ENCODE results near the gene ALDH16A1.
"Not testable (repeated sequence)": the region's sequence is repeated elsewhere in the genome, so short reads cannot be mapped to it uniquely, and the experiment has no call there.

ALDH16A1 gene

GRCh38 chr19:49465371-49465770, 12.3 kb downstream of the ALDH16A1 start:
- no peak for DNase-seq (ENCODE audit: low read depth)

DNA sequence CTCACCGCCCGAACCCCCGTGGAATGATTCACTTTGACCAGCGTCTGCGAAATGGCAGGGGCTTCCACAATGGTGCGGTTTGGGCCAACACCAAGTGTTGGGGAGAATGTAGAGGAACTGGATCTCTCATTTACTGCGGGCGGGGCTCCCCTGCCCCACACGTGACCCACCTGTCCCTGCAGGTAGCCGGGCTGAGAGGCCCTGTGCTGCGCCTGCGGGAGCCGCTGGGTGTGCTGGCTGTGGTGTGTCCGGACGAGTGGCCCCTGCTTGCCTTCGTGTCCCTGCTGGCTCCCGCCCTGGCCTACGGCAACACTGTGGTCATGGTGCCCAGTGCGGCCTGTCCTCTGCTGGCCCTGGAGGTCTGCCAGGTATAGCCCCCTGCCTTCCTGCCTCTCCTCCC, 15.2 kb downstream of the ALDH16A1 start:
- DNase-seq (ENCODE audit: low read depth) = no peak

GRCh38 chr19:49468746-49469447, 15.9 kb downstream of the ALDH16A1 start:
- DNase-seq (ENCODE audit: low read depth) = peak; percentile 79

DNA sequence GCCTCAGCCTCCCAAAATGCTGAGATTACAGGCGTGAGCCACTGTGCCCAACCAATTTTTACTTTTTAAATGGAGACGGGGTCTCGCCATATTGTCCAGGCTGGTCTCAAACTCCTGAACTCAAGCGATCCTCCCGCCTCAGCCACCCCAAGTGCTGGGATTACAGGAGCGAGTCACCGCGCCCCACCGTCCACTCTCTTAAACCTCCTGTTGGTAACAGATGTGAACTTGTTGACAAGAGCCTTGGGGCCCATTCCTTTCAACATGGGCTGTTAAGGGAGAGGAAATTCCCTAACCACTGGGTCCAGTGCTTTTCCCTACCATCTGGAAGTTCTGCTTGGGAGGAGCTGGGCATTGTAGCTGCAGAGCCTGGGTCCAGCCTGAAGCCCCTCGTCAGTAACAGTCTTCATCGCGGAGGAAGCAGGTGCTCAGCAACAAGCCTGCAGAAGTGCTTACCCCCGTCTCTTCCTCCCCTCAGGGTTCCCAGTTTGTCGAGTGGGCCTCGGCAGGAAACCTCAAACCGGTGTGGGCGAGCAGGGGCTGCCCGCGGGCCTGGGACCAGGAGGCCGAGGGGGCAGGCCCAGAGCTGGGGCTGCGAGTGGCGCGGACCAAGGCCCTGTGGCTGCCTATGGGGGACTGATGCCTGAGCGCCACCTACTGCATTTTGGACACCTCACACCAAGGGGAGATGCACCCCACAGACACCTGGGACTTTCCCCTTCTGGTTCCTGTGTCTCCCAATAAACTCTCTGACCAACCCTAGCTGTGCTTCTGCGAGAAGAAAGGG, 17.0 kb downstream of the ALDH16A1 start:
- DNase-seq (ENCODE audit: low read depth) = peak; percentile 63

GRCh38 chr19:49470615-49470978, 17.6 kb downstream of the ALDH16A1 start:
- no peak for DNase-seq (ENCODE audit: low read depth)

DNA sequence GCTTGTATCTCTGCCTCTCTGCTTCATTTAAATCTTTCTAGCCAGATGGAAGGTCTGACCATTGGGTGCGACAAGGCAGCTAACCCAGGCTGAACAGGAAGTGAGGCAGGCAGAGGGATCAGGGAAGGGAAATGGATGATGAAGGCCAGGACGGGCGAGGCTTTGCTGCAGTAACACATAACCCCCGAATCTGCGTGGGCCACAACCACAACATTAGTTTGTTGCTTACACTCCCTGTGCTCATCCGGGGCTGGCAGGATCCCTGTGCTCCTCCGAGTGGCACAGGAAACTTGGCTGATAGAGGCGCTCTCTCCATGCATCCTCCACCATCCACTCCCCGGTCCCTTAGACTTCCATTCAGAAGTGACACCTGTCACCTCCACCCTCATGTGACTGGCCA, 19.9 kb downstream of the ALDH16A1 start:
- no peak for DNase-seq (ENCODE audit: low read depth)

- DNase-seq (ENCODE audit: low read depth) = not testable (repeated sequence)
Observed at GRCh38 chr19:49473501-49473867, 20.5 kb downstream of the ALDH16A1 start.

GRCh38 chr19:49473868-49474541, 21.0 kb downstream of the ALDH16A1 start, which contains the start of gene FLT3LG:
Gene FLT3LG, plus strand, starts transcription at chr19:49474215. Its CDS starts 425 bp downstream, at chr19:49474640.
- peak; percentile 87 for DNase-seq (ENCODE audit: low read depth)

DNA sequence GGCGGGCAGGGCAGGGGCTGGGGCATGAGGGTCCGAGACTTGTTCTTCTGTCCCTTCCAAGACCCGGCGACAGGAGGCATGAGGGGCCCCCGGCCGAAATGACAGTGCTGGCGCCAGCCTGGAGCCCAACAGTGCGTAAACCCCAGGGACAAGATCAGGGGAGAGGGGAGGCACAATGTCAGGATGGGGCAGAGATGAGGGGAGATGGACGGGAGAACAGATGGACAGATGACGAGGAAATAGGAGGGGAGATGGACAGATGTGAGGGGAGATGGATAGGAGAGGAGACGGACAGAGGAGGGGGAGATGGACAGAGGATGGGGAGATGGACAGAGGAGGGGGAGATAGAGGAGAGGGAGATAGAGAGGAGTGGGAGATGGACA, 21.5 kb downstream of the ALDH16A1 start:
- no peak for DNase-seq (ENCODE audit: low read depth)

DNA sequence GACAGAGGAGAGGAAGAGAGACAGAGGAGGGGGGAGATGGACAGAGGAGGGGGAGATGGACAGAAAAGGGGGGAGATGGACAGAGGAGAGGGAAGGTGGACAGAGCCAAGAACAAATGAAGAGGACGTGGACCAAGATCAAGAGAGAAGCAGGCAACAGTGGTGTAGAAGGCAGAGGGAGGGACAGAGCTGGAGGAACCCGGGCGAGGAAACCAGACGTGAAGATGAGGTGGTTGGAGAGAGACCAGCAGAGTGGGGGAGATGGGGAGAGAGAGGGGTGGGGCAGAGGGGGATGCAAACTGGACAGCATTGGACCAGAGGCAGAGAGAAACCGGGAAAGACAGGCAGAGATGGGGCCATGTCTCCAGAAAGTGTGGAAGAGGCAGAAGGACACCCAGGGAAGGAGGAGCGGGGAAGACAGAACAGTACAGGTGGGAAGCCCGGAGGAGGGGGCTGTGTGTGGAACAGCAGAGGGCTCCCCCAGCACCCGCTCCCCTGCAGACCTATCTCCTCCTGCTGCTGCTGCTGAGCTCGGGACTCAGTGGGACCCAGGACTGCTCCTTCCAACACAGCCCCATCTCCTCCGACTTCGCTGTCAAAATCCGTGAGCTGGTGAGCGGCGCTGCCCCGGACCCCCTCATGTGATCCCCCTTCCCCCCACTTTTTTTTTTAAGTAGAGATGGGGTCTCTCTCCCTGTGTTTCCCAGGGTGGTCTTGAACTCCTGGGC, 22.3 kb downstream of the ALDH16A1 start:
- no peak for DNase-seq (ENCODE audit: low read depth)

DNA sequence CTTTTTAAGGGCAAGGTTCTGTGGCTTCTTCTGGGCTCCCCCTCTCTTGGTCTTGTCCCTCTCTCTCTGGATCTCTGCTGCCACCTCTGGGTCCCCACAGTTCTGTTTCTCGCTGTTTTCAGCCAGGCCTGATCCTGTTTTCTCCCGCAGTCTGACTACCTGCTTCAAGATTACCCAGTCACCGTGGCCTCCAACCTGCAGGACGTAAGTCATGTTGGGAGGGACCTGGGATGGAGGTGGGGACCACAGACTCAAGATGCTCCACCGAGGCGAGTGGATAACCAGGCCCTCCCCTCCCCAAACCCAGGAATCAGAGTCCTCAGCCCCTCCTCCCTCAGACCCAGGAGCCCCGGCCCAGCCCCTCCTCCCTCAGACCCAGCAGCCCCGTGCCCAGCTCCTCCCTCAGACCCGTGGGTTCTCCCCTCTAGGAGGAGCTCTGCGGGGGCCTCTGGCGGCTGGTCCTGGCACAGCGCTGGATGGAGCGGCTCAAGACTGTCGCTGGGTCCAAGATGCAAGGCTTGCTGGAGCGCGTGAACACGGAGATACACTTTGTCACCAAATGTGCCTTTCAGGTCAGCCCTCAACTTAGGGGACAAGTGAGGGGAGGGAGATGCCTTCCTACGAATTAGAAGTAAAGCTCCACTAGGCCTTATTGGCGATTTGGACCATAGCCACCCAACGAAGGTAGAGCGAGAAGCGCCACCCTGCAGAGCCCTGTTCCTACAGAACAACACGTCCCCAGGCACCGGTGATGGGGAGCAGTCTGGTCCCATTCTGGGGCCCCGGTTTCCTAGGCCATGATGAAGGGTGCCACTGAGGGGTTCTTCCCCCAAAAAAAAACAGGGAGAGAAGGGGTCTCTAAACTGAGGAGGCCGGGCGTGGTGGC, 23.2 kb downstream of the ALDH16A1 start:
- DNase-seq (ENCODE audit: low read depth) = peak; percentile 49

- no peak for DNase-seq (ENCODE audit: low read depth)
Observed at GRCh38 chr19:49479975-49480628, 27.1 kb downstream of the ALDH16A1 start.

DNA sequence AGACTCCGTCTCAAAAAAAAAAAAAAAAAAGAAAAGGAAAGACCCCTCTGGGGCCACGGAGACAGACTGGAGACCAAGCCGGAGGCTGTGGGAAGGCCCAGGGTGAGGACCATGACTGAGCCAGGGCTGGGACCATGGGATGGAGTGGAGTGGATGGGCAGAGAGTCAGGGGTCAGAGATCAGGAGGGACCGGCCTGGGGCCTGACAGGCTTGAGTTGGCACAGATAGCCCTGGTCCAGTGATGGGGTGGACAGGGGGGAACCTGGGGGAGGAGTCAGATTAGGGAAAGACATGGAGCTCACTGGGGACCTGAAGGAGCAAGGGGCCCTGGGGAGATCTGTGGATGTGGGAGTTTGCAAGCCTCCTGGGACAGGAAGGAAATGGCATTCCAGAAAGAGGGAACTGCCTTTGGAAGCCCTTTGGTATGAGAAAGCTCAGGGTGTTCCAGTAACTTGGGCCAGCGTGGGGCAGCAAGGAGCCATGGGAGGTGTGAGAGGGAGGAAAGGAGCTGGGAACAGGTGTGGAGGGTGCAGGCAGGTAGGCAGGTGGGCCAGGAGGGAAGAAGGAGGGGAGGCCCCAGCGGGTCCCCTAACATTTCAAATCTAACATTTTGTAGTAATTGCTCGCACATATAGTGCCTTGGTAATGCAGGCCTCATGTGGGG, 28.1 kb downstream of the ALDH16A1 start:
- DNase-seq (ENCODE audit: low read depth) = no peak

- DNase-seq (ENCODE audit: low read depth) = no peak
Observed at GRCh38 chr19:49486232-49486631, 33.2 kb downstream of the ALDH16A1 start.

DNA sequence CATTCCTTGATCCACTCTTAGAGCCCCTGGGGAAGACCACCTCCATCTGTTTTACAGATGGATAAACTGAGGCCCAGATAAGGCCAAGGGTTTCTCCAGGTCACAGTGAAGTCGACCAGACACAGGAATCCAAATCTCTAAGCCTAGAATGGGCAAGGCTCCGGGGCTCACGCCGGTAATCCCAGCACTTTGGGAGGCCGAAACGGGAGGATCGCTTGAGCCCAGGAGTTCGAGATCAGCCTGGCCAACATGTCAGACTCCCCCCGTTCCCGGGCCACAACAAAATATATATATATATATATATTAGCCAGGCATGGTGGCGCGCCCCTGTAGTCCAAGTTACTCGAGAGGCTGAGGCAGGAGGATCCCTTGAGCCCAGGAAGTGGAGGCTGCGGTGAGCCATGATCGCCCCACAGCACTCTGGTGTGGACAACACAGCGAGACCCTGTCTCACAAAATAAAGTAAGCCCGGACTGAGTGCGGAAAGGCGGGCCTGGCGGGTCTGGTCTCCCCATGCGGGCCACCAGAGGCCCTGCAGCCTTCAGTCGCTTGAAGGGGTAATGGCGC, 33.8 kb downstream of the ALDH16A1 start:
- no peak for DNase-seq (ENCODE audit: low read depth)

DNA sequence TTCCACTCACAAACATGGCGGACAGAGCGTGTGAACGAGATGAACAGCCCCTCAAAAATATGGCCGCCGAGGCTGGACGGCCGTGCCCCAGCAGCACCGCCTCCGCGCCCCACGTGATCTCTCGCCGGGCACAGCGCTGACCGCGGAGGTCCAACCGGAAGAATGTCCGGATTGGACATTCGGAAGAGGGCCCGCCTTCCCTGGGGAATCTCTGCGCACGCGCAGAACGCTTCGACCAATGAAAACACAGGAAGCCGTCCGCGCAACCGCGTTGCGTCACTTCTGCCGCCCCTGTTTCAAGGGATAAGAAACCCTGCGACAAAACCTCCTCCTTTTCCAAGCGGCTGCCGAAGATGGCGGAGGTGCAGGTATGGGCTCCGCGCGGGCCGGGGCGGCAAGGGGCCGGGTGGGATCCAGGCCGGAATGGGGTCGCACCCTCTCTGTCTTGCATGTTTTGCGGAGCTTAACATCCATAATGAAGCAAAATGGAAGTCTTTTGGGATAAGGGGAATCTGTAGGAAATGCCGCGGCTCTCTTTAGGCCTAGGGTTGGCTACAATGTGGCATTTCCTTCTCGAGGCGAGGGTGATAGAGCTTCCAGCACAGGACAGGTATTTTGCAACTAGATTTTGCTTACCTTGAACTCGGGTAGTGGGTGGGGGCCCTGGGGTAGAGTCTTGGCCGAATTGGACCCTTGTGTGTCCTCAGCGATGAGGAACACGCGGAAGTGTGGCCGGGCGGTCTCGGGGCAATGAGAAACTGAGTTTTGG, 34.4 kb downstream of the ALDH16A1 start, which contains the start of gene RPL13A:
RPL13A (plus strand) TSS at position 332 of the 769 bp plus-strand sequence; CDS start at position 354, 22 bp downstream.
- DNase-seq (ENCODE audit: low read depth) = peak; percentile 99

DNA sequence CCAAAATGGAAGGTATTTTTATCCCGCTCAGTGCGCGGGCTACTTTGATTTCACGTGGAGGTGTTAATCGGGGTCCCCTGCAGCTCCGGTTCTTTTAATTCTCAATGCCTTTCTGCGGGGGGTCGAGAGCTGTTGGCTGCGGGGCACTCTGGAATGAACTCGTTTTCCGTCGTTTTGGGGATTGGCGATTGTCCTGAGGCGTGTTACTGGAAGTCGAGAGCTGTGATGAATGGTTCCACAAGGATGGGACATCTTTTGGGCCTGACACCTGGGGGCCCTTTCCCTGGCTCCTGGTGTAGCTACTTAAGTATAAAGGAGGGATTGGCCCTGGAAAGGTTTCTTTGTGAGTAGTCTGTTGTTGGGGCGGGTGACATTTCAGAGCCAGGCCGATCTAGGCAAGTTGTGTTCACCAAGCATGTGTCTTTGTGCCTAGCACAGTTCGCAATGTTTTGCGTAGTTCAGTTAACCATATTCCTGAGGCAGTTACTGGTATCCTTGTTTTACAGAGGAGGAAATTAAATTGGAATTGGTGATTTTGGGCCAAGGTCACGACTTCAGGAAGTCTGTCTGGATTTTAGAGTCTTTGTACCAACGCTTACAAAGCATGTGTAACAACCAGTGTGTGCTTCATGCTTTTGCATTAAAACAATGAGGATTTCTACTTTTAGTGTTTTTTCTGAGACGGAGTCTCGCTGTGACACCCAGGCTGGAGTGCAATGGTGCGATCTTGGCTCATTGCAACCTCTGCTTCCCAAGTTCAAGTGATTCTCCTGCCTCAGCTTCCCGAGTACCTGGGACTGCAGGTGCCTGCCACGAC, 35.2 kb downstream of the ALDH16A1 start:
- DNase-seq (ENCODE audit: low read depth) = no peak

Data from activated T-helper 1 cell treated with Interleukin-2 at 50 U/mL for 16 hours (primary cell).